OCI-LY7 (cell line): ENCODE results near the gene ADPRM. TPM values are rescaled to one million over a fixed set of nuclear protein-coding genes. Genes with fewer than 3 reads are reported as not detected.

Experiments used
- BruUV-seq: library from RNA; stranded (reverse); fragments of 400-500 nt; replicated peaks from 2 replicates; lab custom pipeline; 2021; lab: Mats Ljungman, UMichigan
- CTCF ChIA-PET: fragments of 300-600 bp; sonication (Branson Sonifier 250); formaldehyde crosslinking; loops from one replicate; lab custom pipeline; 2022; ENCODE audit warnings: antibody characterized with exemption; ENCODE audit not compliant: unreplicated experiment; lab: Charles Lee
- POLR2A ChIA-PET: fragments of 300-600 bp; sonication (Branson Sonifier 250); formaldehyde crosslinking; loops from one replicate; lab custom pipeline; 2022; ENCODE audit warnings: antibody characterized with exemption; lab: Charles Lee
- DNase-seq: peaks from one replicate; pipeline ENCODE4 v3.0.0-alpha.2; 2015; ENCODE audit warnings: low spot score
- H2AFZ ChIP-seq: fragments of 200-600 bp; sonication (generic), shearing (Covaris generic); 2 replicates; pipeline ENCODE4 v1.6.1; 2014; ENCODE audit warnings: mild to moderate bottlenecking, antibody characterized with exemption, low read length, moderate library complexity
- H3K27ac ChIP-seq: fragments of 200-600 bp; sonication (generic); 2 replicates; pipeline ENCODE4 v1.5.1; 2014; ENCODE audit warnings: mixed run types, low read depth, mild to moderate bottlenecking, moderate library complexity, low read length, inconsistent platforms; ENCODE audit not compliant: poor library complexity, severe bottlenecking
- H3K36me3 ChIP-seq: fragments of 200-600 bp; sonication (generic); 2 replicates; pipeline ENCODE4 v1.6.1; 2014; ENCODE audit warnings: mild to moderate bottlenecking, antibody characterized with exemption, low read length, moderate library complexity, mixed read lengths; ENCODE audit not compliant: insufficient read depth
- H3K4me1 ChIP-seq: fragments of 200-600 bp; sonication (generic); 2 replicates; pipeline ENCODE4 v1.5.1; 2014; ENCODE audit warnings: mild to moderate bottlenecking, low read length; ENCODE audit not compliant: insufficient read depth, poor library complexity, severe bottlenecking
- H3K4me2 ChIP-seq: fragments of 200-600 bp; sonication (generic); 2 replicates; pipeline ENCODE4 v1.6.1; 2014; ENCODE audit warnings: mild to moderate bottlenecking, low read length
- H3K4me3 ChIP-seq: fragments of 200-600 bp; sonication (generic); 2 replicates; pipeline ENCODE4 v1.5.1; 2014; ENCODE audit warnings: mild to moderate bottlenecking, low read depth, low read length; ENCODE audit not compliant: poor library complexity, severe bottlenecking
- H3K79me2 ChIP-seq: fragments of 200-600 bp; sonication (generic); 2 replicates; pipeline ENCODE4 v1.6.1; 2016; ENCODE audit warnings: low read depth, mild to moderate bottlenecking, low read length, moderate library complexity, mixed read lengths; ENCODE audit not compliant: insufficient read depth
- H3K9me2 ChIP-seq: fragments of 200-600 bp; sonication (generic); 2 replicates; pipeline ENCODE4 v1.6.1; 2016; ENCODE audit warnings: mild to moderate bottlenecking, low read length, mixed read lengths; ENCODE audit not compliant: insufficient read depth
- H3K9me3 ChIP-seq: fragments of 200-600 bp; sonication (generic); 2 replicates; pipeline ENCODE4 v1.6.1; 2014; ENCODE audit warnings: mild to moderate bottlenecking, mixed run types, low read length, mixed read lengths
- H4K20me1 ChIP-seq: fragments of 200-600 bp; sonication (generic); 2 replicates; pipeline ENCODE4 v1.6.1; 2014; ENCODE audit warnings: mild to moderate bottlenecking, antibody characterized with exemption, low read length, moderate library complexity, mixed read lengths; ENCODE audit not compliant: insufficient read depth
- EZH2phosphoT487 ChIP-seq: fragments of 200-600 bp; sonication (generic); IDR thresholded peaks from 2 replicates; pipeline ENCODE4 v1.6.1; 2018; ENCODE audit warnings: low read depth, borderline replicate concordance, mild to moderate bottlenecking, mixed run types, antibody characterized with exemption, low read length, moderate library complexity, mixed read lengths
- intact Hi-C: fragments of 100-400 bp; cut with micrococcal nuclease; formaldehyde crosslinking; loops from one replicate; pipeline ENCODE4 v1.10.0; 2022; ENCODE audit not compliant: unreplicated experiment
- total RNA-seq, 2 experiments: library from RNA; depleted of rRNA in 1 of 2; stranded (reverse); fragments of >200 nt in 1 of 2; shearing (Covaris generic) in 1 of 2; gene quantifications; 2 replicates each; pipeline ENCODE4 v1.2.3, GENCODE V29; 2014 to 2022
- TF ChIP-seq, protein P1 (sequence below): fragments of 200-600 bp; sonication (generic); conservative IDR thresholded peaks from 2 replicates; pipeline ENCODE4 v1.5.1; 2014; ENCODE audit warnings: mild to moderate bottlenecking, antibody characterized with exemption, low read length, moderate library complexity, mixed read lengths

The ADPRM gene
- total RNA-seq, 2 experiments from 2014 or later, result 5.5 to 7.0 TPM

GRCh38 chr17:10718547-10718946 is 21.2 kb downstream of the ADPRM start:
- no peak for TF ChIP-seq EZH2phosphoT487
- TF ChIP-seq, protein P1, sequence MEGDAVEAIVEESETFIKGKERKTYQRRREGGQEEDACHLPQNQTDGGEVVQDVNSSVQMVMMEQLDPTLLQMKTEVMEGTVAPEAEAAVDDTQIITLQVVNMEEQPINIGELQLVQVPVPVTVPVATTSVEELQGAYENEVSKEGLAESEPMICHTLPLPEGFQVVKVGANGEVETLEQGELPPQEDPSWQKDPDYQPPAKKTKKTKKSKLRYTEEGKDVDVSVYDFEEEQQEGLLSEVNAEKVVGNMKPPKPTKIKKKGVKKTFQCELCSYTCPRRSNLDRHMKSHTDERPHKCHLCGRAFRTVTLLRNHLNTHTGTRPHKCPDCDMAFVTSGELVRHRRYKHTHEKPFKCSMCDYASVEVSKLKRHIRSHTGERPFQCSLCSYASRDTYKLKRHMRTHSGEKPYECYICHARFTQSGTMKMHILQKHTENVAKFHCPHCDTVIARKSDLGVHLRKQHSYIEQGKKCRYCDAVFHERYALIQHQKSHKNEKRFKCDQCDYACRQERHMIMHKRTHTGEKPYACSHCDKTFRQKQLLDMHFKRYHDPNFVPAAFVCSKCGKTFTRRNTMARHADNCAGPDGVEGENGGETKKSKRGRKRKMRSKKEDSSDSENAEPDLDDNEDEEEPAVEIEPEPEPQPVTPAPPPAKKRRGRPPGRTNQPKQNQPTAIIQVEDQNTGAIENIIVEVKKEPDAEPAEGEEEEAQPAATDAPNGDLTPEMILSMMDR, result no peak
- no peak for DNase-seq
- H3K36me3 ChIP-seq, result no peaks in the 10 kb centered on the region
- no peak overlapping the region for H3K27ac ChIP-seq
- no peaks in the 10 kb centered on the region for H3K9me3 ChIP-seq
- ChIA-PET POLR2A (interaction anchor here (1.0 kb wide), 1 partner anchor 23 kb away, joined by 3 read pairs; no protein-coding TSS in a partner anchor), CTCF (no interaction called here)
- H3K4me1 ChIP-seq, result no peaks in the 10 kb centered on the region
- no peaks in the 10 kb centered on the region for H3K9me2 ChIP-seq
- H2AFZ ChIP-seq, result no peak overlapping the region
- intact Hi-C loops, result no loop called here
- no peak overlapping the region for H3K4me3 ChIP-seq
- H3K4me2 ChIP-seq, result no peak overlapping the region
- BruUV-seq, result no TSS peak
- no peaks in the 10 kb centered on the region for H3K79me2 ChIP-seq
- no peaks in the 10 kb centered on the region for H4K20me1 ChIP-seq

- Histone ChIP-seq H3K79me2 (no peaks in the 10 kb centered on the region), H3K27ac (no peak overlapping the region), H3K9me3 (no peaks in the 10 kb centered on the region), H4K20me1 (no peaks in the 10 kb centered on the region), H3K9me2 (no peaks in the 10 kb centered on the region), H3K4me3 (no peak overlapping the region), H3K4me2 (no peak overlapping the region), H3K4me1 (no peaks in the 10 kb centered on the region), H2AFZ (no peak overlapping the region), H3K36me3 (no peaks in the 10 kb centered on the region)
- POLR2A ChIA-PET, result no interaction called here
- intact Hi-C loops, result no loop called here
- CTCF ChIA-PET, result no interaction called here
- DNase-seq, result no peak
- no TSS peak for BruUV-seq
- TF ChIP-seq EZH2phosphoT487, result no peak
- TF ChIP-seq, protein P1, result no peak
These were observed 27.3 kb downstream of the ADPRM start for GRCh38 chr17:10724546-10725195.

DNA sequence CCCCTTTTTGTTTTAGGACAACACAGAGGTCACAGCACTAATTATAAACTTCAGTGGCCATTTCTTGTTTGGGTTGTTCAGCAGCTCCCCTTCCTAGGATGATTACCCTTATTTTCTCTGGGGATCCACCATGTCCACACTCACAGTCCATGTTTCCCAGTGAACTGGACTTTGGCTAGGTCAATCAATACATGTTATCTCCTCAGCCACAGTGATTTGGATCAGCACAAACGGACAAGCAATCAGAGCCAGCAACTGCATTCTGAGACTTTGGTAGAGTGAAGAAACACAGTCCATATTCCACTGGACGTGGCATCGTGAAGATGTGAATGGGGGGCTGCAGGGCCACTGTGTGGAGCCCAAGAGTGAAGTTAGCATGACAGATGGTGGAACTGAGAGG is 27.9 kb downstream of the ADPRM start:
- intact Hi-C loops, result no loop called here
- H3K4me2 ChIP-seq, result no peak overlapping the region
- no peaks in the 10 kb centered on the region for H3K9me2 ChIP-seq
- no peaks in the 10 kb centered on the region for H3K36me3 ChIP-seq
- POLR2A ChIA-PET, result no interaction called here
- TF ChIP-seq EZH2phosphoT487, result no peak
- TF ChIP-seq, protein P1, result no peak
- no peaks in the 10 kb centered on the region for H4K20me1 ChIP-seq
- no peak overlapping the region for H3K4me3 ChIP-seq
- CTCF ChIA-PET, result no interaction called here
- no peak overlapping the region for H2AFZ ChIP-seq
- H3K9me3 ChIP-seq, result no peaks in the 10 kb centered on the region
- H3K27ac ChIP-seq, result no peak overlapping the region
- DNase-seq, result no peak
- no peaks in the 10 kb centered on the region for H3K4me1 ChIP-seq
- BruUV-seq, result no TSS peak
- no peaks in the 10 kb centered on the region for H3K79me2 ChIP-seq
